Measurements from ENCODE around the gene PGP. TPM values are rescaled to one million over a fixed set of nuclear protein-coding genes. Genes with fewer than 3 reads are reported as not detected.
"Not testable (repeated sequence)": the region's sequence is repeated elsewhere in the genome, so short reads cannot be mapped to it uniquely, and the experiment has no call there.

The PGP gene
- total RNA-seq, 1 experiment from 2014 or later: 38.3 TPM

DNA sequence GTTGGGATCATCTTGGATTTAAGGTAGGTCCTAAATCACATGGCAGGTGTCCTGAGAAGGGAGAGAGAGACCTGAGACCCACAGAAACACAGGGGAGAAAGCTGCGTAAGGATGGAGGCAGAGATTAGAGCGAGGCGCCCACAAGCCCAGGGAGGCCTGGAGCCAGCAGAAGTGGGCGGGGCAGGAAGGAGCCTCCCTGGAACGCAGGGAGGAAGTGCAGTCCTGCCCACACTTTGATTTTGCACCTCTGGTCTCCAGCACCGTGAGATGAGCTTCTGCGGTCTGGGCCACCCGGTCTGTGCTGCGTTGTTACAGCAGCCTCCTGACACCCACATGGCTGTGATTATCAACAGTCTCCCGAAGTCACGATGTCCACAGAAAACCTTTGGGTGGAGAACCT is 28.0 kb upstream of the PGP start:
- Histone ChIP-seq H3K23ac (ENCODE audit: insufficient read length, low read depth, low read length) (no peak overlapping the region), H4K5ac (ENCODE audit: insufficient read length, low read depth, low read length) (no peak overlapping the region), H3K18ac (ENCODE audit: insufficient read length, low read depth, low read length) (no peak overlapping the region), H3K27me3 (ENCODE audit: insufficient read depth, low read length) (no peaks in the 10 kb centered on the region), H3K9ac (ENCODE audit: extremely low read depth, insufficient read length, low read length) (no peak overlapping the region), H3K27ac (ENCODE audit: insufficient read length, low read depth, low read length) (no peak overlapping the region), H3K14ac (ENCODE audit: insufficient read depth, low read length) (no peak overlapping the region), H3K79me1 (ENCODE audit: insufficient read depth, low read depth, low read length, poor library complexity, severe bottlenecking) (no peaks in the 10 kb centered on the region), H3T11ph (ENCODE audit: low read length) (no peak overlapping the region), H2AFZ (ENCODE audit: low read length) (no peak overlapping the region), H3K23me2 (ENCODE audit: insufficient read length, low read depth, low read length, poor library complexity, severe bottlenecking) (no peaks in the 10 kb centered on the region), H3K4me1 (ENCODE audit: insufficient read depth, low read length) (no peaks in the 10 kb centered on the region), H2BK15ac (ENCODE audit: low read depth, low read length) (no peak overlapping the region), H4K20me1 (ENCODE audit: control insufficient read depth, insufficient read depth, insufficient read length) (no peaks in the 10 kb centered on the region), H4K8ac (replicated peaks; ENCODE audit: insufficient read length, low read depth, low read length) (no peak overlapping the region), H3K4ac (ENCODE audit: low read depth, low read length) (no peak overlapping the region), H3K4me2 (ENCODE audit: insufficient read depth, insufficient read length, low read length) (no peak overlapping the region), H2BK5ac (ENCODE audit: insufficient read length, low read length) (no peak overlapping the region), H2BK20ac (ENCODE audit: low read depth, low read length, poor library complexity, severe bottlenecking) (no peak overlapping the region), H3K79me2 (ENCODE audit: insufficient read depth, low read length) (no peaks in the 10 kb centered on the region), H3K56ac (ENCODE audit: insufficient read length, low read depth, low read length) (no peak overlapping the region), H2BK120ac (ENCODE audit: low read depth, low read length, poor library complexity, severe bottlenecking) (no peak overlapping the region), H2BK12ac (ENCODE audit: insufficient read length, low read depth, low read length) (no peak overlapping the region), H2AK5ac (ENCODE audit: insufficient read length, low read length) (no peak overlapping the region), H3K9me3 (ENCODE audit: control insufficient read depth, low read depth, low read length) (no peaks in the 10 kb centered on the region), H4K91ac (ENCODE audit: insufficient read length, low read depth, low read length) (no peak overlapping the region)
- H3K4me3 Mint-ChIP-seq: no peak overlapping the region
- DNase-seq: no peak
- TF ChIP-seq CTCF (conservative IDR thresholded peaks at IDR 0.05): no peak
- H3K27ac Mint-ChIP-seq: no peak overlapping the region
- H3K36me3 Mint-ChIP-seq (ENCODE audit: insufficient read depth in 1 of 3, low read depth in 3 of 3): peaks cover 15 to 61% (median 40%) of the 10 kb centered on the region in 3 experiments; a peak in 6 of 7 replicates
- no CpG with 5 or more reads among the region's 11 CpGs for WGBS (ENCODE audit: extremely low coverage, insufficient read length, low lambda C conversion rate)
- H3K4me1 Mint-ChIP-seq: peaks cover 0 to 3% of the 10 kb centered on the region in 2 experiments; a peak in 1 of 4 replicates
- peaks cover 4% of the 10 kb centered on the region; the same call in 1 of the 2 replicates for H3K27me3 Mint-ChIP-seq (ENCODE audit: low read depth)
- H3K9me3 Mint-ChIP-seq: no peaks in the 10 kb centered on the region; a peak in 1 of 5 replicates

GRCh38 chr16:2240331-2240730 is 25.7 kb upstream of the PGP start:
- Mint-ChIP-seq H3K27me3 (ENCODE audit: low read depth) (peaks cover 16% of the 10 kb centered on the region), H3K36me3 (ENCODE audit: insufficient read depth in 1 of 3, low read depth in 3 of 3) (peaks cover 8 to 48% (median 28%) of the 10 kb centered on the region in 3 experiments; a peak in 6 of 7 replicates)
- not testable (repeated sequence) for H3K18ac ChIP-seq (ENCODE audit: insufficient read length, low read depth, low read length); H3K4me1 Mint-ChIP-seq; H3K27ac Mint-ChIP-seq; H2BK12ac ChIP-seq (ENCODE audit: insufficient read length, low read depth, low read length); H3K79me2 ChIP-seq (ENCODE audit: insufficient read depth, low read length); H3K14ac ChIP-seq (ENCODE audit: insufficient read depth, low read length); H2BK20ac ChIP-seq (ENCODE audit: low read depth, low read length, poor library complexity, severe bottlenecking); H3K23ac ChIP-seq (ENCODE audit: insufficient read length, low read depth, low read length); H3K4me2 ChIP-seq (ENCODE audit: insufficient read depth, insufficient read length, low read length); H4K20me1 ChIP-seq (ENCODE audit: control insufficient read depth, insufficient read depth, insufficient read length); H2AFZ ChIP-seq (ENCODE audit: low read length); H3K56ac ChIP-seq (ENCODE audit: insufficient read length, low read depth, low read length); H3K9me3 ChIP-seq (ENCODE audit: control insufficient read depth, low read depth, low read length); DNase-seq; H4K91ac ChIP-seq (ENCODE audit: insufficient read length, low read depth, low read length); H4K8ac ChIP-seq (replicated peaks; ENCODE audit: insufficient read length, low read depth, low read length); H2BK5ac ChIP-seq (ENCODE audit: insufficient read length, low read length); H2AK5ac ChIP-seq (ENCODE audit: insufficient read length, low read length); H4K5ac ChIP-seq (ENCODE audit: insufficient read length, low read depth, low read length); H2BK120ac ChIP-seq (ENCODE audit: low read depth, low read length, poor library complexity, severe bottlenecking); H3K4me3 Mint-ChIP-seq; H3K9ac ChIP-seq (ENCODE audit: extremely low read depth, insufficient read length, low read length); H3K27me3 ChIP-seq (ENCODE audit: insufficient read depth, low read length); H3K4ac ChIP-seq (ENCODE audit: low read depth, low read length); H3T11ph ChIP-seq (ENCODE audit: low read length); H3K27ac ChIP-seq (ENCODE audit: insufficient read length, low read depth, low read length); H3K4me1 ChIP-seq (ENCODE audit: insufficient read depth, low read length); H3K9me3 Mint-ChIP-seq; H2BK15ac ChIP-seq (ENCODE audit: low read depth, low read length); H3K79me1 ChIP-seq (ENCODE audit: insufficient read depth, low read depth, low read length, poor library complexity, severe bottlenecking)
- no CpG with 5 or more reads among the region's 9 CpGs for WGBS (ENCODE audit: extremely low coverage, insufficient read length, low lambda C conversion rate)
- peaks cover 13% of the 10 kb centered on the region for H3K23me2 ChIP-seq (ENCODE audit: insufficient read length, low read depth, low read length, poor library complexity, severe bottlenecking)

All from H9 (cell line).